H9 (cell line): Measurements from ENCODE around the gene LZTS3. TPM values are rescaled to one million over a fixed set of nuclear protein-coding genes. Genes with fewer than 3 reads are reported as not detected.

Source experiments
- DNase-seq: peaks from one replicate; pipeline ENCODE4 v3.0.0-alpha.2; 2017
- H2AFZ ChIP-seq: one replicate; pipeline ENCODE4 v1.6.1; 2013; ENCODE audit warnings: mild to moderate bottlenecking, low read length, control low read depth, moderate library complexity
- H2AK5ac ChIP-seq: 2 replicates; pipeline ENCODE4 v1.6.1; 2013; ENCODE audit warnings: low read length, control low read depth, mixed read lengths; ENCODE audit not compliant: insufficient read length
- H2BK120ac ChIP-seq: one replicate; pipeline ENCODE4 v1.6.1; 2013; ENCODE audit warnings: low read depth, mild to moderate bottlenecking, low read length, control low read depth, inconsistent platforms; ENCODE audit not compliant: poor library complexity, severe bottlenecking
- H2BK12ac ChIP-seq: 2 replicates; pipeline ENCODE4 v1.6.1; 2013; ENCODE audit warnings: low read length, control low read depth, mixed read lengths, low read depth; ENCODE audit not compliant: insufficient read length
- H2BK15ac ChIP-seq: 2 replicates; pipeline ENCODE4 v1.6.1; 2013; ENCODE audit warnings: low read depth, low read length, control low read depth
- H2BK20ac ChIP-seq: one replicate; pipeline ENCODE4 v1.6.1; 2013; ENCODE audit warnings: low read depth, mild to moderate bottlenecking, low read length, control low read depth, inconsistent platforms; ENCODE audit not compliant: poor library complexity, severe bottlenecking
- H2BK5ac ChIP-seq: 2 replicates; pipeline ENCODE4 v1.6.1; 2013; ENCODE audit warnings: low read length, control low read depth, mixed read lengths; ENCODE audit not compliant: insufficient read length
- H3K14ac ChIP-seq: 2 replicates; pipeline ENCODE4 v1.6.1; 2013; ENCODE audit warnings: low read length, control low read depth; ENCODE audit not compliant: insufficient read depth
- H3K18ac ChIP-seq: 2 replicates; pipeline ENCODE4 v1.6.1; 2013; ENCODE audit warnings: low read depth, mild to moderate bottlenecking, mixed read lengths, low read length, control low read depth; ENCODE audit not compliant: insufficient read length
- H3K23ac ChIP-seq: 2 replicates; pipeline ENCODE4 v1.6.1; 2013; ENCODE audit warnings: low read length, control low read depth, mixed read lengths, low read depth; ENCODE audit not compliant: insufficient read length
- H3K23me2 ChIP-seq: 2 replicates; pipeline ENCODE4 v1.6.1; 2013; ENCODE audit warnings: low read depth, mild to moderate bottlenecking, mixed read lengths, low read length, control low read depth; ENCODE audit not compliant: insufficient read length, poor library complexity, severe bottlenecking
- H3K27ac ChIP-seq: 2 replicates; pipeline ENCODE4 v1.5.1; 2013; ENCODE audit warnings: low read length, control low read depth, mixed read lengths, low read depth; ENCODE audit not compliant: insufficient read length
- H3K27me3 ChIP-seq: 2 replicates; pipeline ENCODE4 v1.6.1; 2013; ENCODE audit warnings: low read length, control low read depth, inconsistent platforms; ENCODE audit not compliant: insufficient read depth
- H3K4ac ChIP-seq: 2 replicates; pipeline ENCODE4 v1.6.1; 2013; ENCODE audit warnings: low read depth, mild to moderate bottlenecking, control low read depth, inconsistent platforms, low read length, moderate library complexity
- H3K4me1 ChIP-seq: 2 replicates; pipeline ENCODE4 v1.6.1; 2013; ENCODE audit warnings: low read length, control low read depth, inconsistent platforms; ENCODE audit not compliant: insufficient read depth
- H3K4me2 ChIP-seq: 2 replicates; pipeline ENCODE4 v1.6.1; 2013; ENCODE audit warnings: low read length, control low read depth, mixed read lengths; ENCODE audit not compliant: insufficient read length, insufficient read depth
- H3K56ac ChIP-seq: 2 replicates; pipeline ENCODE4 v1.6.1; 2013; ENCODE audit warnings: low read depth, mild to moderate bottlenecking, mixed read lengths, low read length, control low read depth; ENCODE audit not compliant: insufficient read length
- H3K79me1 ChIP-seq: 2 replicates; pipeline ENCODE4 v1.6.1; 2013; ENCODE audit warnings: low read depth, mild to moderate bottlenecking, moderate library complexity, low read length, control low read depth, inconsistent platforms; ENCODE audit not compliant: insufficient read depth, poor library complexity, severe bottlenecking
- H3K79me2 ChIP-seq: 2 replicates; pipeline ENCODE4 v1.6.1; 2013; ENCODE audit warnings: low read length, control low read depth, inconsistent platforms; ENCODE audit not compliant: insufficient read depth
- H3K9ac ChIP-seq: 2 replicates; pipeline ENCODE4 v1.6.1; 2013; ENCODE audit warnings: low read length, control low read depth, mixed read lengths; ENCODE audit not compliant: insufficient read length; ENCODE audit errors: extremely low read depth
- H3K9me3 ChIP-seq: one replicate; pipeline ENCODE4 v1.6.1; 2013; ENCODE audit warnings: low read depth, low read length, inconsistent platforms; ENCODE audit not compliant: control insufficient read depth
- H3T11ph ChIP-seq: one replicate; pipeline ENCODE4 v1.6.1; 2013; ENCODE audit warnings: mild to moderate bottlenecking, low read length, control low read depth, inconsistent platforms
- H4K20me1 ChIP-seq: one replicate; pipeline ENCODE4 v1.6.1; 2013; ENCODE audit not compliant: control insufficient read depth, insufficient read length, insufficient read depth
- H4K5ac ChIP-seq: 2 replicates; pipeline ENCODE4 v1.6.1; 2013; ENCODE audit warnings: low read depth, mild to moderate bottlenecking, mixed read lengths, low read length, control low read depth; ENCODE audit not compliant: insufficient read length
- H4K8ac ChIP-seq: replicated peaks from 2 replicates; pipeline ENCODE4 v1.6.1; 2013; ENCODE audit warnings: low read length, control low read depth, mixed read lengths, low read depth; ENCODE audit not compliant: insufficient read length
- H4K91ac ChIP-seq: 2 replicates; pipeline ENCODE4 v1.6.1; 2013; ENCODE audit warnings: low read depth, mild to moderate bottlenecking, moderate library complexity, mixed read lengths, low read length, control low read depth; ENCODE audit not compliant: insufficient read length
- H3K27ac Mint-ChIP-seq, 3 experiments: 2 replicates in 2 of 3; 3 replicates in 1 of 3; pipeline ENCODE4 v1.8.0; 2020 to 2021; ENCODE audit warnings: mixed read lengths in 3 of 3, mild to moderate bottlenecking in 1 of 3, moderate library complexity in 1 of 3
- H3K27me3 Mint-ChIP-seq: 2 replicates; pipeline ENCODE4 v1.8.0; 2021; ENCODE audit warnings: low read depth, mild to moderate bottlenecking, moderate library complexity, mixed read lengths
- H3K36me3 Mint-ChIP-seq, 3 experiments: 2 replicates in 2 of 3; 3 replicates in 1 of 3; pipeline ENCODE4 v1.8.0; 2020 to 2021; ENCODE audit warnings: low read depth in 3 of 3, mixed read lengths in 3 of 3; ENCODE audit not compliant: insufficient read depth in 1 of 3
- H3K4me1 Mint-ChIP-seq, 2 experiments: 2 replicates each; pipeline ENCODE4 v1.8.0; 2020; ENCODE audit warnings: mixed read lengths in 2 of 2
- H3K4me3 Mint-ChIP-seq, 2 experiments: 2 replicates in 1 of 2; 3 replicates in 1 of 2; pipeline ENCODE4 v1.8.0; 2020 to 2021; ENCODE audit warnings: mild to moderate bottlenecking in 2 of 2, mixed read lengths in 2 of 2, moderate library complexity in 1 of 2
- H3K9me3 Mint-ChIP-seq, 2 experiments: 2 replicates in 1 of 2; 3 replicates in 1 of 2; pipeline ENCODE4 v1.8.0; 2020; ENCODE audit warnings: mild to moderate bottlenecking in 2 of 2, mixed read lengths in 2 of 2, moderate library complexity in 1 of 2
- WGBS: extraction: QIAGEN DNeasy Blood & Tissue Kit; methylation state at CpG from one replicate; pipeline ENCODE4 v1.1.7; 2013; ENCODE audit warnings: missing lambda C conversion rate, low lambda C conversion rate, mixed read lengths; ENCODE audit not compliant: insufficient read length; ENCODE audit errors: extremely low coverage; 5-methylcytosine and 5-hydroxymethylcytosine counted together
- total RNA-seq: library from RNA; stranded (reverse); gene quantifications from 2 replicates; pipeline ENCODE4 v1.2.1, GENCODE V29; 2021
- TF ChIP-seq, protein P1 (sequence below): fragments of 200-600 bp; sonication (generic); conservative IDR thresholded peaks from 3 replicates; pipeline ENCODE4 v1.8.0; 2021; ENCODE audit warnings: antibody characterized with exemption, mild to moderate bottlenecking

Gene LZTS3
- total RNA-seq, 1 experiment from 2014 or later: 20.8 TPM

DNA sequence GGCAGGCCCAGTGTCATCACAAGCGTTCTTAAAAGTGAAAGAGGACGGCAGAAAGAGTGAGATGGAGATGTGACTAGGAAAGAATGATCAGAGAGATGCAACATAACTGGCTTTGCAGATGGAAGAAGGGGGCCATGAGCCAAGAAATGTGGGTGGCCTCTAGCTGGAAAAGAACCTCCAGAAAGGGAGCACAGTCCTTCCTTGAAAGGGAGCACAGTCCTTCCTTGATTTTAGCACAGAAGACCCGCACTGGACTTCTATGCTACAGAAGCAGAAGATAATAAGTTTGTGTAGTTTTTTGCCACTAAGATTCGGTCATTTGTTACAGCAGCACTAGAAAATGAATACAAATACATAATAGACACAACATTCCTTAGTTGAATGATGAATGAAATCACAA, 7.0 kb upstream of the LZTS3 start:
- H3K4me1 Mint-ChIP-seq: peaks cover 8 to 9% of the 10 kb centered on the region in 2 experiments
- H3K79me1 ChIP-seq: no peaks in the 10 kb centered on the region
- H4K20me1 ChIP-seq: no peaks in the 10 kb centered on the region
- no peak overlapping the region for H3K18ac ChIP-seq
- H3K9ac ChIP-seq: no peak overlapping the region
- no peak overlapping the region for H2AFZ ChIP-seq
- H4K8ac ChIP-seq: no peak overlapping the region
- no peak overlapping the region for H2BK5ac ChIP-seq
- no peak overlapping the region for H2BK15ac ChIP-seq
- no peaks in the 10 kb centered on the region for H3K23me2 ChIP-seq
- H4K5ac ChIP-seq: no peak overlapping the region
- H3K4me2 ChIP-seq: no peak overlapping the region
- no peak for DNase-seq
- H3K4me1 ChIP-seq: no peaks in the 10 kb centered on the region
- H4K91ac ChIP-seq: no peak overlapping the region
- no peak overlapping the region for H2AK5ac ChIP-seq
- no peaks in the 10 kb centered on the region for H3K79me2 ChIP-seq
- no peak overlapping the region for H3K14ac ChIP-seq
- no peaks in the 10 kb centered on the region for H3K9me3 ChIP-seq
- H3K27me3 ChIP-seq: no peaks in the 10 kb centered on the region
- H3K27me3 Mint-ChIP-seq: no peaks in the 10 kb centered on the region
- H3T11ph ChIP-seq: no peak overlapping the region
- TF ChIP-seq, protein P1, sequence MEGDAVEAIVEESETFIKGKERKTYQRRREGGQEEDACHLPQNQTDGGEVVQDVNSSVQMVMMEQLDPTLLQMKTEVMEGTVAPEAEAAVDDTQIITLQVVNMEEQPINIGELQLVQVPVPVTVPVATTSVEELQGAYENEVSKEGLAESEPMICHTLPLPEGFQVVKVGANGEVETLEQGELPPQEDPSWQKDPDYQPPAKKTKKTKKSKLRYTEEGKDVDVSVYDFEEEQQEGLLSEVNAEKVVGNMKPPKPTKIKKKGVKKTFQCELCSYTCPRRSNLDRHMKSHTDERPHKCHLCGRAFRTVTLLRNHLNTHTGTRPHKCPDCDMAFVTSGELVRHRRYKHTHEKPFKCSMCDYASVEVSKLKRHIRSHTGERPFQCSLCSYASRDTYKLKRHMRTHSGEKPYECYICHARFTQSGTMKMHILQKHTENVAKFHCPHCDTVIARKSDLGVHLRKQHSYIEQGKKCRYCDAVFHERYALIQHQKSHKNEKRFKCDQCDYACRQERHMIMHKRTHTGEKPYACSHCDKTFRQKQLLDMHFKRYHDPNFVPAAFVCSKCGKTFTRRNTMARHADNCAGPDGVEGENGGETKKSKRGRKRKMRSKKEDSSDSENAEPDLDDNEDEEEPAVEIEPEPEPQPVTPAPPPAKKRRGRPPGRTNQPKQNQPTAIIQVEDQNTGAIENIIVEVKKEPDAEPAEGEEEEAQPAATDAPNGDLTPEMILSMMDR: no peak
- H2BK20ac ChIP-seq: no peak overlapping the region
- no peak overlapping the region for H3K27ac ChIP-seq
- H3K4me3 Mint-ChIP-seq: no peak overlapping the region
- no peak overlapping the region for H3K23ac ChIP-seq
- WGBS: no CpG with 5 or more reads among the region's 4 CpGs
- no peaks in the 10 kb centered on the region for H3K36me3 Mint-ChIP-seq
- H3K56ac ChIP-seq: no peak overlapping the region
- H3K9me3 Mint-ChIP-seq: no peaks in the 10 kb centered on the region
- no peak overlapping the region for H2BK120ac ChIP-seq
- no peak overlapping the region for H3K27ac Mint-ChIP-seq
- H3K4ac ChIP-seq: no peak overlapping the region
- no peak overlapping the region for H2BK12ac ChIP-seq
